Measurements from ENCODE around the gene PPT2.
A peak's percentile ranks its signal among the peaks of the same experiment; 100 is the strongest.
"Not testable (repeated sequence)": the region's sequence is repeated elsewhere in the genome, so short reads cannot be mapped to it uniquely, and the experiment has no call there.

PPT2 gene

DNA sequence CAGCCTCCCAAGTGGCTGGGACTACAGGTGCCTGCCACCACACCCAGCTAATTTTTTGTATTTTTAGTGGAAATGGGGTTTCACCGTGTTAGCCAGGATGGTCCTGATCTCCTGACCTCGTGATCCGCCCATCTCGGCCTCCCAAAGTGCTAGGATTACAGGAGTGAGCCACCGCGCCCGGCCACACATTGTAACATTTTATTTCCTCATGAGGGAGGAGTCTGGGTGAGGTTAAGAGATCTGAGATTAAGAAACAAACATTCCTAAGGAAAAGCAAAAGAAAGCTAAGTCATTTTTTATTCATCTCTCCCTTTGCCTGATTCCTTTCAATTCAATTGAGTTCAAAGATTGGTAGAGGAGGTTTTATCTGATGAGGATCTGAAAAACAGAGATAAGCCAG, 9.7 kb upstream of the PPT2 start:
- not testable (repeated sequence) for H3K9me3 ChIP-seq (ENCODE audit: control insufficient read depth in 2 of 2, low read length in 2 of 2); H3K9ac ChIP-seq (ENCODE audit: low read length in 2 of 2); H3K36me3 ChIP-seq (ENCODE audit: control insufficient read depth in 2 of 2, insufficient read depth in 2 of 2, low read length in 2 of 2); H3K27me3 ChIP-seq (ENCODE audit: control insufficient read depth in 1 of 2, insufficient read depth in 2 of 2, low read length in 2 of 2); H3K4me1 ChIP-seq (ENCODE audit: control insufficient read depth, insufficient read depth, low read length); H3K27ac ChIP-seq (ENCODE audit: low read length); H3K4me3 ChIP-seq (ENCODE audit: low read length in 2 of 2)

DNA sequence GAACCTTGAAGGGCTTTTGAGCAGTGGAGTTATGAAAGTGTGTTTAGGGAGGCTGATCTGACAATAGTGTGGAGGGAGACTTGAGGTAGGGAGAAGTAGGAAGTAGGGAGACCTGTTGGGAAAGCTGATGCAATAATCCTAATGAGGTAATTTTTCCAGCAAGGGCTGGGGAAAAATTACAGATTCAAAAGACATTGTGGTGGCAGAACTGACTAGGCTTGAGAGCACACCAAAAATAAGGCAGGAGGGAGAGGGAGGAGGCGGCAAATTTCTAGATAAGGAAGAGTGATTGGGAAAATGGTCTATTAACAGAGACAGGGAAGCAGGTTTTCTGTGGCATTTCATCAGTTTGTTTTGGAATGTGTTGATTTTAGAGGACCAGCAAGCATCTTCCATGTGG, 7.7 kb upstream of the PPT2 start:
- no peak overlapping the region for H3K27ac ChIP-seq (ENCODE audit: low read length)
- peaks cover 17% of the 10 kb centered on the region for H3K4me1 ChIP-seq (ENCODE audit: control insufficient read depth, insufficient read depth, low read length)
- no peak overlapping the region for H3K9ac ChIP-seq (ENCODE audit: low read length in 2 of 2)
- H3K4me3 ChIP-seq (ENCODE audit: low read length in 2 of 2): no peak overlapping the region
- H3K9me3 ChIP-seq (ENCODE audit: control insufficient read depth in 2 of 2, low read length in 2 of 2): no peaks in the 10 kb centered on the region
- H3K27me3 ChIP-seq (ENCODE audit: control insufficient read depth in 1 of 2, insufficient read depth in 2 of 2, low read length in 2 of 2): no peaks in the 10 kb centered on the region
- H3K36me3 ChIP-seq (ENCODE audit: control insufficient read depth in 2 of 2, insufficient read depth in 2 of 2, low read length in 2 of 2): peaks cover 3 to 5% of the 10 kb centered on the region in 2 donors

DNA sequence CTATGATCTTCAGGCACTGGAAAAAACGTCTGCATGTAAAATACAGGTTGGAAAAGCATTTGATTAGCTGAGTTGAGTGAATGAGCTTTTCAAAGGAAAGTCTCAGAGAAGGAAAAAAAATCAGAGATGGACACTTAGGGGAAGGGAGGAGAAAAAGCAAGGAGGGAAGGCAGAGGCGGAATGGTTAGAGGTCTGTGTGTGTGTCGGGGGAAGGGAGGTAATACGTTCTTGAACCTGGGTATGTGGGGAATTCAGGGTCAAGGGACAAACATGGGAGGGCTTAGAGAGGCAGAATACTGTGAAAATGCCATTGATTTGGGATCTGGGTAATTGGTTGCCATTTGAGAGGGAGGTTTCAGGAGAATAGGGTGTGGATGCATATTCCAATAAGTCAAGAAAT, 7.3 kb upstream of the PPT2 start:
- no peak overlapping the region for H3K4me3 ChIP-seq (ENCODE audit: low read length in 2 of 2)
- H3K4me1 ChIP-seq (ENCODE audit: control insufficient read depth, insufficient read depth, low read length): peaks cover 20% of the 10 kb centered on the region
- H3K27ac ChIP-seq (ENCODE audit: low read length): no peak overlapping the region
- H3K27me3 ChIP-seq (ENCODE audit: control insufficient read depth in 1 of 2, insufficient read depth in 2 of 2, low read length in 2 of 2): no peaks in the 10 kb centered on the region
- H3K36me3 ChIP-seq (ENCODE audit: control insufficient read depth in 2 of 2, insufficient read depth in 2 of 2, low read length in 2 of 2): peaks cover 3 to 5% of the 10 kb centered on the region in 2 donors
- no peak overlapping the region for H3K9ac ChIP-seq (ENCODE audit: low read length in 2 of 2)
- no peaks in the 10 kb centered on the region for H3K9me3 ChIP-seq (ENCODE audit: control insufficient read depth in 2 of 2, low read length in 2 of 2)

DNA sequence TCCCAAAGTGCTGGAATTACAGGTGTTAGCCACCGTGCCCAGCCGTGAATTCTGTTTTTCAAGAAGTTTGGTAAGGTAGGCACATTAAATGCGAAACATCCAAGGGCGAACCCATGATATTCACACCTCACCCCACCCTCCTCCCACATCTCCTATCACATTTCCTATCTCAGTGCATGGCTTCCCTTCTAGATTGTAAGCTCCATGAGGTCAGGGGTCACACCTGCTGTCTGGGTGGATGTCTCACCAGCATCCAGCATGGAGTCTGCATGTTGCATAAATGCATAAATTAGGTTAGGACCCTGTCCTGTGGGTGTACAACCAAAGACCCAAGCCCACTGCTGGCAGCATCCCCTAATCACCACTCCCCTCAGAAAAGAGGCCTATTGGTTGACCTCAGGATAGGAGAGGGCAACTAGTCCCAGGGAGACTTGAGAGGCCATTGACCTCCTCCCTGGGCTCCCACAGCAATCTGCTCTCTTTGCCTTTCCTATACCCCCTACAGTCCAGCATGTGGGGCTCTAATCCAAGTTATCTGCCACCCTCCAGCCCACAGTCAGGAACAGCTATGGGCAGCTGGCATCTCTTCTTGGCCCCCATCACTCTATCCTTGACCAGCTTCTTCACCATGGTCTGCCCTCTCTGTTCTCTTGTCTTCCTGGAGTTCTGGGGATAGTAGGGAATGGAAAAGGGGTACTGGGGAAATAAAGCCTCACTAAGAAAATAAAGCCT, 6.4 kb upstream of the PPT2 start:
- Histone ChIP-seq H3K27ac (ENCODE audit: low read length) (no peak overlapping the region), H3K4me1 (ENCODE audit: control insufficient read depth, insufficient read depth, low read length) (peaks cover 27% of the 10 kb centered on the region), H3K4me3 (ENCODE audit: low read length in 2 of 2) (no peak overlapping the region), H3K9me3 (ENCODE audit: control insufficient read depth in 2 of 2, low read length in 2 of 2) (no peaks in the 10 kb centered on the region), H3K9ac (ENCODE audit: low read length in 2 of 2) (no peak overlapping the region), H3K27me3 (ENCODE audit: control insufficient read depth in 1 of 2, insufficient read depth in 2 of 2, low read length in 2 of 2) (no peaks in the 10 kb centered on the region), H3K36me3 (ENCODE audit: control insufficient read depth in 2 of 2, insufficient read depth in 2 of 2, low read length in 2 of 2) (peaks cover 3 to 5% of the 10 kb centered on the region in 2 donors)

DNA sequence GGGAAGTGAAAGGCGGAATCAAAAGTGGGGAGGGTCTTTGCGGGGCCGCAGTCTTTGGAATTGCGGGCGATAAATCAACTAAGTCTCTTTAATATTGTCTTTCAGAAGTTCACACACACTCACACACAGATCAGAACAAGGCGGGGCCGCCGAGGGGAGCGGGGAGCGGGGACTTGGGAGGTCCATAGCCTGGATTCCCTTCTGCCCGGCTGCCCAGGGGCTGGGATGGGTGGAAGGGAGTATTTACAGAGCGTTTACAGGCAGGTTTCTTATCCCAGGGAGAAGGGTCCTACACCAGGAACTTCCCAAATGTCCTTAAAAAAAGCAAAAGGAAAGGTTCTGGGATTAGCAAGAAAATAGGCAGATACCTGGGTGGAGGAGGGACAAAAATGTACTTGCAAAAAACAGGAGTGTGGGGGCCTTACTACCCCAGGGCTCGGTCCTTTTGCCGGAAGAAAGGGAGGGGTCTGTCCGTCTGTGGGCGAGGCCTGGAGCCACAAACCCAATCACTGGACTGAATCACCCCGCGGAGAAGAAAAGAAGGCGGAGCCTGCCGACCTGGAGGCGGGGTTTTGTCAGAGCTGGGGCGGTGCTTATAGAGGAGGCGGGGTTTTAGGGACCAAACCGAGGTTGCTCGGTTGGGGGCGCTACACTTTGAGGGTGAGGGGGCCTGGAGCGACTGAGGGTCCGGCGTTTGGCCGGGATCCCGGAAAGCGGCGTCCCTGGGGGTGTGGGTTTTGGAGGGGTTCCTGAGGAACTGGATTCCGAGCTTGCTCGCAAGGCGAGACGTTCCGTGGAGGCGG, 5.5 kb upstream of the PPT2 start:
- Histone ChIP-seq H3K27me3 (ENCODE audit: control insufficient read depth in 1 of 2, insufficient read depth in 2 of 2, low read length in 2 of 2) (no peaks in the 10 kb centered on the region), H3K36me3 (ENCODE audit: control insufficient read depth in 2 of 2, insufficient read depth in 2 of 2, low read length in 2 of 2) (peaks cover 3 to 5% of the 10 kb centered on the region in 2 donors), H3K9ac (ENCODE audit: low read length in 2 of 2) (no peak overlapping the region), H3K4me3 (ENCODE audit: low read length in 2 of 2) (no peak overlapping the region), H3K27ac (ENCODE audit: low read length) (no peak overlapping the region), H3K4me1 (ENCODE audit: control insufficient read depth, insufficient read depth, low read length) (peaks cover 36% of the 10 kb centered on the region), H3K9me3 (ENCODE audit: control insufficient read depth in 2 of 2, low read length in 2 of 2) (no peaks in the 10 kb centered on the region)

DNA sequence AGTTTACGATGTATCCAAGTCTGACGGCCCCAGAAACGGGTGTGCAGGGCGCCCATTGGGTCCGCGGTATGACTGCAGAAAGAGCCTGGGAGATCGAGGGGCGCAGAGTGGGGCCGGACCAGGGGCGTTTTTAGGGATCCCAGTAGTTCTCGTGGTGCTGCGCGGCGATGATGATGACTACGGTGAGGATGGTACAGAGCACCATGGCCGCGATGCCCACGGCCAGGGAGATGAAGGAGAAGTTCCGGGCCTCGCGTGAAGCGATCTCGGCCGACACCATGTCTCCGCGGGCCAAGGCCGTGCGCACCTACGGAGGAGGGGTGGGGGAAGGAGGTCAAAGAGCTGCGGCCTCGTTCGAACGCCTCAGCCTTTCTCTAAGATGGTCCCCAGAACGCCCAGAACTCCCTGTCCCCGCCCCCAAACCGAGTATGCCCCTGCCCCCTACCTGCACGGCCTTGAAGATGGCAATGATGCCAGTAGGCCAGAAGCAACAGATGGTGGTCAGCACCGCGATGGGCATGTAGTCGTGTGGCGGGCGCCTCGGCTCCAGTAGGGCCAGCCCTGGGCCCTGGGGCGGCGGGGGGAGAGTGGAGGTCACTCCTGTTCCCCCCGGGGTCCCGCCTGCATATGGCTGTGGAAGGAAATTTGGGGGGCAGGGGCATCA, 4.7 kb upstream of the PPT2 start:
- H3K4me3 ChIP-seq (ENCODE audit: low read length in 2 of 2): no peak overlapping the region
- H3K9ac ChIP-seq (ENCODE audit: low read length in 2 of 2): no peak overlapping the region
- H3K9me3 ChIP-seq (ENCODE audit: control insufficient read depth in 2 of 2, low read length in 2 of 2): no peaks in the 10 kb centered on the region
- no peaks in the 10 kb centered on the region for H3K27me3 ChIP-seq (ENCODE audit: control insufficient read depth in 1 of 2, insufficient read depth in 2 of 2, low read length in 2 of 2)
- H3K4me1 ChIP-seq (ENCODE audit: control insufficient read depth, insufficient read depth, low read length): peaks cover 38% of the 10 kb centered on the region
- peaks cover 3 to 5% of the 10 kb centered on the region in 2 donors for H3K36me3 ChIP-seq (ENCODE audit: control insufficient read depth in 2 of 2, insufficient read depth in 2 of 2, low read length in 2 of 2)
- no peak overlapping the region for H3K27ac ChIP-seq (ENCODE audit: low read length)

DNA sequence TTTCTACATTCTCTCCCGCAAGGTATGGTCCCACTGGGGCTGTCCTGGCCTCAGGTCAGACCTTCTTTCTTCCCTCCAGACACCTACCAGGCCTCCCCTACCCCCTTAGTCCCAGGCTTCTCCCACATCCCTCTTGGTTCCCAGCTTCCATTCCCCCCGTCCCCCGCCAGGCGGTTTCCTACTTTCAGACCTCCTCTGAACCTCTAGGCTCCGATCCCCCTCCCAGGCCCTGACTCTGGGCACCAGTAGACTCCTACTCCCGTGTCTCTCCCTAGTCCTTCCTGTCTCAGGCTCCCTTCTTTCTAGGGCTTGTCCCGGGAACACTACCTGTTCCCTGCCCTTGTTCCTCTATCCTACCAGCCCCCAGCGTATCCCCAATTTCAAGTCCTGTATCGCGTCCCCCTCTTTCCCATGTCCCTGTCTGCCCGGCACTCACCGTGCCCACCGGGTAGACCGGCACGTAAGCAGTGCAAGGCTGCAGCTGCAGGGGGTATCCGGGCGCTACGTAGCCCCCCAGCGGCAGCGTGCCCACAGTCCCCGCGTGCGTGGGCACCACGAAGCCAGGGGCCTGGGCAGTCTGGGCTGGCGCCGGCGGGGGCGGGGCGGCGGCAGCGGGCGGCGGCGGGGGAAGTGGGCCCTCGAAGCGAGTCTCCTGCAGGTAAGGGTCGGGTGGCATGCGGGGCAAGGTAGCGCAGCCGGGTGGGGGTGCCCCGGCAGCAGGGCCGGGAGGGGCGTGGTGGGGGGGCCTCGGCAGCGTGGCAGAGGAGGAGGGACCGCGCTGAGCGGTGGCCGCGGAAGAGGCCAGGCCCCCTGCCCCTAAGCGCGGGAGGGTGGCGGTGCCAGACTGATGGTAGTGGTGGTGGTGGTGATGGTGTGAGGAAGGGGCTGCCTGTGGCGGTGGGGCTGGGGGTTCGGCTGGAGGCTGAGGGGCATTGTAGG, 3.7 kb upstream of the PPT2 start:
- H3K36me3 ChIP-seq (ENCODE audit: control insufficient read depth in 2 of 2, insufficient read depth in 2 of 2, low read length in 2 of 2): peaks cover 3 to 5% of the 10 kb centered on the region in 2 donors
- peak overlapping the region; percentile 90 to 96 for H3K4me3 ChIP-seq (ENCODE audit: low read length in 2 of 2)
- H3K27ac ChIP-seq (ENCODE audit: low read length): no peak overlapping the region
- H3K9me3 ChIP-seq (ENCODE audit: control insufficient read depth in 2 of 2, low read length in 2 of 2): no peaks in the 10 kb centered on the region
- peak overlapping the region in 1 of 2 donors; percentile 22 for H3K9ac ChIP-seq (ENCODE audit: low read length in 2 of 2)
- H3K4me1 ChIP-seq (ENCODE audit: control insufficient read depth, insufficient read depth, low read length): peaks cover 47% of the 10 kb centered on the region
- H3K27me3 ChIP-seq (ENCODE audit: control insufficient read depth in 1 of 2, insufficient read depth in 2 of 2, low read length in 2 of 2): no peaks in the 10 kb centered on the region

DNA sequence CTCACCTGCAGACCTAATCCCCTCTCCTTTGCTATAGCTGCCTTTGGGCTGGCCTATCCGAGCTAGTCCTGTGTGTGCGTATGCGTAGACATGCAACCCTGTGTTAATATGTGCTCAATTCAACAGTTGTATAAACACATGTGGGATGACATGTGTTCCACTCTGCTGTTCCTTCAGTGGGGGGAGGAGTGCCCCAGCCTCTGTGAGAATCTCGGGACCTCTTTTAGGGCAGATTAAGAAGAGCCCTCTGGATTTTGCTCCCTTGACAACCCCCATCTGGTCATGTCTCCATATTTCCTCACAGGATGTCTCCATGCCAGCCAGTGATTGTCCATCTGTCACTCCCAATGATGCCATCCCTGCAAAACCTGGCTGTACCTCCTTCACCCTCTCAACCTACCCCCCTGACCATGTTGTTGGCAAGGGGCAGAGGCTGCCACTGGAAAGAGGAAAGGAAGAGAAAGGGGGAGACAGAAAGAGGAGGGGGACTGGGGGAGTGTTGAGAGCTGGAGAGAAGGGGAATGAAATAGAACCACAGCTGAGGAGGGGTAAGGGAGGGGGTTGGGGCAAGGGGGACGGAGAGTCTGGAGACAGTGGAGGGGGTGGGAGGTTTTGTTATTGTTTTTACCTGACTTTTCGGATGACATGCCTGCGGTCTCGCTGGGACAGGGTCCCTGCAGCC, 2.6 kb upstream of the PPT2 start:
- Histone ChIP-seq H3K9ac (ENCODE audit: low read length in 2 of 2) (peak overlapping the region; percentile 51 to 78), H3K9me3 (ENCODE audit: control insufficient read depth in 2 of 2, low read length in 2 of 2) (no peaks in the 10 kb centered on the region), H3K27me3 (ENCODE audit: control insufficient read depth in 1 of 2, insufficient read depth in 2 of 2, low read length in 2 of 2) (no peaks in the 10 kb centered on the region), H3K27ac (ENCODE audit: low read length) (peak overlapping the region; percentile 24), H3K36me3 (ENCODE audit: control insufficient read depth in 2 of 2, insufficient read depth in 2 of 2, low read length in 2 of 2) (peaks cover 3 to 10% of the 10 kb centered on the region in 2 donors), H3K4me3 (ENCODE audit: low read length in 2 of 2) (peak overlapping the region; percentile 90 to 96), H3K4me1 (ENCODE audit: control insufficient read depth, insufficient read depth, low read length) (peaks cover 53% of the 10 kb centered on the region)

DNA sequence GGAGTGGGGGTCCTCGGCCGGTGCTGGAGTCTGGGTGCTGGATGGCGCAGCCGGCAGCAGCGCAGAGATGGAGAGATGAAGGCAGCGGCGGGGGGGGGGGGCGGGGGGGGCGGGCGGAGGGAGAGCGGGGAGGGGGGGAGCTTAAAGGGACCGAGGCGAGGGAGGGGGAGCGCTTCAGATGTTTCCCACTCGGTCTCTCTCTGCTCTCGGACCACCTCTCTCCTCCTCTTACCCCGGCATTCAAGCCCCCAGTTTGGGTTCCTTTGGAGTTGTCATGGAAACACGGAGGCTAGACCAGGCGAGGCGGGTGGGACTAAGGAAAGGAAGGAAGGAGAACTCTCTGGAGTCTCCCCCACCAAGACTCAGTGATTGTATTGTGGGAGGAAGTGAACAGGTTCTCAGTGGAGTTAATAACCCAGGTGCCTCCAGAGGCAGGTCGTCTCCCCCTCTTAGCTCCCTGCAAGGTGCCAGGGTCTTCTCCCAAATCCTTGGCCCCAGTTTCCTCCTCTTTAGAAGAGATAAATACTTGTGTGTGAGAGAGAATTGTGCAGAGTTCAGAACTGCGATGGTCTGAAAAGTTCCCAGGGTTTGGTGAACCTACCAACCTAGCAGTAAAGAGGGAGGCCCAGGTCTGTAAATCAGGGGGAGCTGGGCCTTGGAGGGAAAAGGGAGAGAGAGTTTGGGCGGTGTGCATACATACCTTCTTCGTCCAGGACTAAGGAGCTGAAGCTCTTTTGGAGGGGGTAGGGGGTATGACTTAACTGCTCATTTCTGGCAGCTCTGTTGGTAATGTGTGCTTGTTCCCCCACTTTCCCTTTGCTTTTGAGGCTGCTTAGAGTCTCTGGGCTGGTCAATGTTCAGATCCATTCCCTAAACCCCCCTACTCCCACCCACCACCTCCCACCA, 1.8 kb upstream of the PPT2 start, which contains the start of gene PRRT1:
PRRT1 (minus strand) TSS at position 77 of the 906 bp plus-strand sequence. CDS start 112 bp downstream, outside the sequence.
- H3K27ac ChIP-seq (ENCODE audit: low read length): peak within 1 kb of the TSS; percentile 92
- no peaks in the 10 kb centered on the region for H3K27me3 ChIP-seq (ENCODE audit: control insufficient read depth in 1 of 2, insufficient read depth in 2 of 2, low read length in 2 of 2)
- H3K36me3 ChIP-seq (ENCODE audit: control insufficient read depth in 2 of 2, insufficient read depth in 2 of 2, low read length in 2 of 2): peaks cover 6 to 16% of the 10 kb centered on the region in 2 donors
- H3K9me3 ChIP-seq (ENCODE audit: control insufficient read depth in 2 of 2, low read length in 2 of 2): no peaks in the 10 kb centered on the region
- peak within 1 kb of the TSS; percentile 90 to 96 for H3K4me3 ChIP-seq (ENCODE audit: low read length in 2 of 2)
- peak within 1 kb of the TSS; percentile 78 to 89 for H3K9ac ChIP-seq (ENCODE audit: low read length in 2 of 2)
- H3K4me1 ChIP-seq (ENCODE audit: control insufficient read depth, insufficient read depth, low read length): peaks cover 53% of the 10 kb centered on the region
